MM.1S (cell line): Measurements from ENCODE around the gene LLPH.

Source experiments
- DNase-seq: peaks from one replicate; pipeline ENCODE4 v3.0.0-alpha.2; 2015
- H2AFZ ChIP-seq: fragments of 300-600 bp; sonication (generic); 2 replicates; pipeline ENCODE4 v1.6.0; 2016; ENCODE audit warnings: antibody characterized with exemption, low read length
- H3F3A ChIP-seq: fragments of 300-600 bp; sonication (generic); 2 replicates; pipeline ENCODE4 v1.6.1; 2016; ENCODE audit warnings: mild to moderate bottlenecking, antibody characterized with exemption, low read length, moderate library complexity, mixed read lengths; ENCODE audit not compliant: insufficient read depth
- H3K27ac ChIP-seq: fragments of 300-600 bp; sonication (generic); 2 replicates; pipeline ENCODE4 v1.5.1; 2016; ENCODE audit warnings: mild to moderate bottlenecking, low read length
- H3K27me3 ChIP-seq: fragments of 300-600 bp; sonication (generic); replicated peaks from 2 replicates; pipeline ENCODE4 v1.6.0; 2016; ENCODE audit warnings: low read length; ENCODE audit not compliant: insufficient read depth
- H3K36me3 ChIP-seq: fragments of 300-600 bp; sonication (generic); replicated peaks from 2 replicates; pipeline ENCODE4 v1.6.1; 2016; ENCODE audit warnings: mild to moderate bottlenecking, low read length, mixed read lengths; ENCODE audit not compliant: insufficient read depth
- H3K4me1 ChIP-seq: fragments of 300-600 bp; sonication (generic); 2 replicates; pipeline ENCODE4 v1.6.1; 2016; ENCODE audit warnings: low read length, mixed read lengths
- H3K4me2 ChIP-seq: fragments of 300-600 bp; sonication (generic); 2 replicates; pipeline ENCODE4 v1.6.0; 2016; ENCODE audit warnings: low read depth, low read length
- H3K4me3 ChIP-seq: fragments of 300-600 bp; sonication (generic); 2 replicates; pipeline ENCODE4 v1.5.1; 2016; ENCODE audit warnings: low read length, mixed read lengths
- H3K79me2 ChIP-seq: fragments of 300-600 bp; sonication (generic); 2 replicates; pipeline ENCODE4 v1.6.1; 2016; ENCODE audit warnings: mixed run types, low read length, mixed read lengths
- H3K9ac ChIP-seq: fragments of 300-600 bp; sonication (generic); 2 replicates; pipeline ENCODE4 v1.6.1; 2016; ENCODE audit warnings: low read length, mixed read lengths
- H3K9me2 ChIP-seq: fragments of 300-600 bp; sonication (generic); replicated peaks from 2 replicates; pipeline ENCODE4 v1.6.1; 2016; ENCODE audit warnings: mild to moderate bottlenecking, low read length, mixed read lengths; ENCODE audit not compliant: insufficient read depth
- H3K9me3 ChIP-seq: fragments of 300-600 bp; sonication (generic); replicated peaks from 2 replicates; pipeline ENCODE4 v1.6.1; 2016; ENCODE audit warnings: mild to moderate bottlenecking, low read length, mixed read lengths; ENCODE audit not compliant: insufficient read depth
- H4K20me1 ChIP-seq: fragments of 300-600 bp; sonication (generic); 2 replicates; pipeline ENCODE4 v1.6.1; 2016; ENCODE audit warnings: mild to moderate bottlenecking, low read length, moderate library complexity, mixed read lengths; ENCODE audit not compliant: insufficient read depth
- EZH2 ChIP-seq: fragments of 300-600 bp; sonication (generic); optimal IDR thresholded peaks from 2 replicates; pipeline ENCODE3; 2017; ENCODE audit warnings: low read depth, mild to moderate bottlenecking, antibody characterized with exemption, low read length, mixed read lengths
- EZH2phosphoT487 ChIP-seq: fragments of 300-600 bp; sonication (generic); IDR thresholded peaks from 2 replicates; pipeline ENCODE4 v1.6.1; 2018; ENCODE audit warnings: antibody characterized with exemption, low read length
- TF ChIP-seq, protein P1 (sequence below): fragments of 300-600 bp; sonication (generic); IDR thresholded peaks from 2 replicates; pipeline ENCODE4 v1.5.1; 2016; ENCODE audit warnings: antibody characterized with exemption, low read length, mixed read lengths

The LLPH gene

DNA sequence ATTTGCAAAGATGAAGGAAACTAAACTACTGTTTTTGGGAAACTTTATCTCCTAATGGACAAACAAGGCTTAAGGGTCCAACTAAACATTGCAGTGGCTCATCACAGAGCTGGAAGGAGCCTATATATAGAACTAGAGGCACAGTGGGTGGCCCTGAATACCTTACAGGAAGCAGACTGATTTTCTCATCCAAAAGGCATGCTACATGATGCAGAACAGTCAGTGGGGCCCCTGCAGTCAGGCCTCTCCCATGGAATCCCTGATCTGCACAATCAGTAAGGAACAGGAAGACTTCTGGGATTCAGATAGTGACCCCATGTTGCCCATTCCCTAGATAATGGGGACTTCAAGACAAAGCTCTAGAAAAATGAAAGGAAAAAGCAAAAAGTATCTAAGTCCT is 1.9 kb upstream of the LLPH start:
- H3F3A ChIP-seq: 0 out of 2 replicates have a peak, but pooled peaks cover 16% of the 10 kb centered on the region
- H3K27ac ChIP-seq: no peak overlapping the region
- H3K79me2 ChIP-seq: peaks cover 51% of the 10 kb centered on the region
- no peak overlapping the region for H3K9ac ChIP-seq
- H3K9me2 ChIP-seq: no peaks in the 10 kb centered on the region
- peaks cover 11% of the 10 kb centered on the region for H3K36me3 ChIP-seq
- no peak for DNase-seq
- H3K4me2 ChIP-seq: peak overlapping the region; percentile 81; the same call in 1 of the 2 replicates
- H2AFZ ChIP-seq: no peak overlapping the region
- no peak overlapping the region for H3K4me3 ChIP-seq
- peaks cover 12% of the 10 kb centered on the region for H3K4me1 ChIP-seq
- H3K9me3 ChIP-seq: no peaks in the 10 kb centered on the region
- TF ChIP-seq EZH2 (no peak), EZH2phosphoT487 (no peak)
- TF ChIP-seq, protein P1, sequence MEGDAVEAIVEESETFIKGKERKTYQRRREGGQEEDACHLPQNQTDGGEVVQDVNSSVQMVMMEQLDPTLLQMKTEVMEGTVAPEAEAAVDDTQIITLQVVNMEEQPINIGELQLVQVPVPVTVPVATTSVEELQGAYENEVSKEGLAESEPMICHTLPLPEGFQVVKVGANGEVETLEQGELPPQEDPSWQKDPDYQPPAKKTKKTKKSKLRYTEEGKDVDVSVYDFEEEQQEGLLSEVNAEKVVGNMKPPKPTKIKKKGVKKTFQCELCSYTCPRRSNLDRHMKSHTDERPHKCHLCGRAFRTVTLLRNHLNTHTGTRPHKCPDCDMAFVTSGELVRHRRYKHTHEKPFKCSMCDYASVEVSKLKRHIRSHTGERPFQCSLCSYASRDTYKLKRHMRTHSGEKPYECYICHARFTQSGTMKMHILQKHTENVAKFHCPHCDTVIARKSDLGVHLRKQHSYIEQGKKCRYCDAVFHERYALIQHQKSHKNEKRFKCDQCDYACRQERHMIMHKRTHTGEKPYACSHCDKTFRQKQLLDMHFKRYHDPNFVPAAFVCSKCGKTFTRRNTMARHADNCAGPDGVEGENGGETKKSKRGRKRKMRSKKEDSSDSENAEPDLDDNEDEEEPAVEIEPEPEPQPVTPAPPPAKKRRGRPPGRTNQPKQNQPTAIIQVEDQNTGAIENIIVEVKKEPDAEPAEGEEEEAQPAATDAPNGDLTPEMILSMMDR: no peak
- H4K20me1 ChIP-seq: no peaks in the 10 kb centered on the region
- no peaks in the 10 kb centered on the region for H3K27me3 ChIP-seq

DNA sequence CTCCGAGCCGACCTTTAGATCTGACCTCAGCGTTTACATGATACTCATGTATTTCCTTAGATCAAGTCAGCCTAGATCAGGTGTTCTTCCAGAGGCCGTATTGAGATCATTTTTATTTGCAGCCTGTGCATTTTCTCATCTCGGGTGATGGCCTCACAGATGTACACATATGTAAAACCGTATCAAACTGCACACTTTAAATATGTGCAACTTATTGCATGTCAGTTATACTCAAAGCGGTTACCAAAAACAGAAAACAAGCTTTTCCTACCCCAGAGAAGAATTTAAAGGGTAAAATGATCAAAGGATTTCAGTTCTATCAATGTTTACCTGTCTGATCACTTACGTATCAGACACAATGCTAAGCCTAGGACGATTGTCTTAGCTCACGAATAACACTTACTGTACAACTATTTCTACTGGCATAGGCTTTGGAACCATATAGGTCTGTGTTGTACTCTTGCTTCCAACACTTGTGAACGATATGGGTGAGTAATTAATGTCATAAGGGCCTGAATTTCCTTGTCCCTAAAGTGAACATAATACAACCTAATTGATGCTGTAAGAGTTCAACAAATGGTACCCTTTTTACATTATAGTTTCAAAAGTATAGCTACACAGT is 628 bp upstream of the LLPH start:
- no peaks in the 10 kb centered on the region for H3K9me3 ChIP-seq
- no peak for DNase-seq
- H3K27ac ChIP-seq: peak overlapping the region; percentile 81
- TF ChIP-seq, protein P1: no peak
- TF ChIP-seq EZH2phosphoT487 (no peak), EZH2 (no peak)
- peak overlapping the region; percentile 81 for H3K4me2 ChIP-seq
- peak overlapping the region; percentile 84 for H3K4me3 ChIP-seq
- H3F3A ChIP-seq: 0 out of 2 replicates have a peak, but pooled peaks cover 16% of the 10 kb centered on the region
- H3K79me2 ChIP-seq: peaks cover 63% of the 10 kb centered on the region
- peaks cover 12% of the 10 kb centered on the region for H3K4me1 ChIP-seq
- H3K27me3 ChIP-seq: no peaks in the 10 kb centered on the region
- H4K20me1 ChIP-seq: no peaks in the 10 kb centered on the region
- H3K36me3 ChIP-seq: peaks cover 11% of the 10 kb centered on the region
- no peaks in the 10 kb centered on the region for H3K9me2 ChIP-seq
- H3K9ac ChIP-seq: peak overlapping the region; percentile 88
- peak overlapping the region; percentile 58 for H2AFZ ChIP-seq

DNA sequence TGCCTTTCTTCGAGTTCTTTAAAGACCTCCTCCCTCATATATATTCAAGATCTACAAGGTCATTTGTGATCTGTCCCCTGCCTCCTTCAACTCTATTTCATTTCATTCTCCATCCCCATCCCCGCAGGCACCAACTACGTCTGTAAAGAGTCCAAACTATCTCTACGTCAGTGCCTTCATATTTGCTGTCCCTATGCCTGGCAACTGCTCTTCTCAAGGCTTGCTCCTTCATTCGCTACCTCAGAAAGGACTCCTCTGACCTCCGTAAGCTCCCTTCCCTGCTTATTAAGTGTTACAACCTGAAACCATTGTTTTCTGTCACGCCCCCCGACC is 650 bp downstream of the LLPH start:
- Histone ChIP-seq H3K27ac (peak overlapping the region; percentile 81; the same call in 1 of the 2 replicates), H3K9me2 (no peaks in the 10 kb centered on the region), H3K9me3 (no peaks in the 10 kb centered on the region), H3K27me3 (no peaks in the 10 kb centered on the region), H4K20me1 (no peaks in the 10 kb centered on the region), H3K4me1 (peaks cover 12% of the 10 kb centered on the region), H3K9ac (peak overlapping the region; percentile 88), H2AFZ (peak overlapping the region; percentile 90), H3K4me2 (peak overlapping the region; percentile 63), H3F3A (0 out of 2 replicates have a peak, but pooled peaks cover 16% of the 10 kb centered on the region), H3K36me3 (peaks cover 12% of the 10 kb centered on the region), H3K79me2 (peaks cover 72% of the 10 kb centered on the region), H3K4me3 (peak overlapping the region; percentile 84)
- no peak for DNase-seq
- TF ChIP-seq, protein P1: no peak
- TF ChIP-seq EZH2 (no peak), EZH2phosphoT487 (no peak)
